Testis (tissue), 3 donors: ENCODE measurements around the gene IRX1. TPM values are rescaled to one million over a fixed set of nuclear protein-coding genes. Genes with fewer than 3 reads are reported as not detected.

Experiments used
- DNase-seq: peaks from one replicate; pipeline ENCODE4 v3.0.0-alpha.2; 2019
- H3K27ac ChIP-seq, 2 donors: fragments of 200-600 bp; sonication (generic); one replicate each; pipeline ENCODE4 v1.5.1; 2019
- H3K27me3 ChIP-seq: fragments of 200-600 bp; sonication (generic); one replicate; pipeline ENCODE4 v1.5.1; 2019
- H3K36me3 ChIP-seq: fragments of 200-600 bp; sonication (generic); one replicate; pipeline ENCODE4 v1.5.1; 2017; ENCODE audit warnings: low read depth; ENCODE audit errors: missing control alignments
- H3K4me1 ChIP-seq: fragments of 200-600 bp; sonication (generic); one replicate; pipeline ENCODE4 v1.5.1; 2019
- H3K4me3 ChIP-seq, 2 donors: fragments of 200-600 bp; sonication (generic); one replicate each; pipeline ENCODE4 v1.5.1; 2017 to 2019
- H3K9me3 ChIP-seq: fragments of 200-600 bp; sonication (generic); one replicate; pipeline ENCODE4 v1.5.1; 2017
- CTCF ChIP-seq, 3 experiments: fragments of 450-650 bp in 2 of 3; fragments of 200-600 bp in 1 of 3; sonication (generic) in 1 of 3; IDR thresholded peaks; one replicate each; pipeline ENCODE4 v1.5.1; 2016 to 2019; ENCODE audit warnings: antibody characterized with exemption in 3 of 3, mild to moderate bottlenecking in 2 of 3, moderate library complexity in 1 of 3
- POLR2A ChIP-seq: fragments of 450-650 bp; IDR thresholded peaks from one replicate; pipeline ENCODE4 v1.6.1; 2017; ENCODE audit warnings: antibody characterized with exemption, mild to moderate bottlenecking, moderate library complexity
- WGBS, 2 donors: methylation state at CpG; one replicate each; pipeline ENCODE4 v1.1.5; 2018; 5-methylcytosine and 5-hydroxymethylcytosine counted together
- intact Hi-C: fragments of 100-400 bp; cut with DNase I; formaldehyde crosslinking; loops from one replicate; pipeline ENCODE4 v1.15.1; 2023; ENCODE audit warnings: low total_unique reads
- polyA plus RNA-seq: library from polyadenylated mRNA; stranded (reverse); fragments of 350-450 nt; fragmentation: Illumina TruSeq; extraction: RNeasy Lipid Tissue Mini Kit (QIAGEN cat#74804); gene quantifications from one replicate; pipeline ENCODE4 v1.2.3, GENCODE V29; 2014; ENCODE audit warnings: low read depth, low replicate concordance; ENCODE audit not compliant: insufficient read depth
- total RNA-seq, 2 donors: library from RNA; depleted of rRNA; stranded (reverse); fragments of >200 nt; gene quantifications; one replicate each; pipeline ENCODE4 v1.2.3, GENCODE V29; 2016

Gene IRX1
- total and polyA plus RNA-seq, 3 donors from 2014 or later = 0.17 to 0.47 (median 0.19) TPM

DNA sequence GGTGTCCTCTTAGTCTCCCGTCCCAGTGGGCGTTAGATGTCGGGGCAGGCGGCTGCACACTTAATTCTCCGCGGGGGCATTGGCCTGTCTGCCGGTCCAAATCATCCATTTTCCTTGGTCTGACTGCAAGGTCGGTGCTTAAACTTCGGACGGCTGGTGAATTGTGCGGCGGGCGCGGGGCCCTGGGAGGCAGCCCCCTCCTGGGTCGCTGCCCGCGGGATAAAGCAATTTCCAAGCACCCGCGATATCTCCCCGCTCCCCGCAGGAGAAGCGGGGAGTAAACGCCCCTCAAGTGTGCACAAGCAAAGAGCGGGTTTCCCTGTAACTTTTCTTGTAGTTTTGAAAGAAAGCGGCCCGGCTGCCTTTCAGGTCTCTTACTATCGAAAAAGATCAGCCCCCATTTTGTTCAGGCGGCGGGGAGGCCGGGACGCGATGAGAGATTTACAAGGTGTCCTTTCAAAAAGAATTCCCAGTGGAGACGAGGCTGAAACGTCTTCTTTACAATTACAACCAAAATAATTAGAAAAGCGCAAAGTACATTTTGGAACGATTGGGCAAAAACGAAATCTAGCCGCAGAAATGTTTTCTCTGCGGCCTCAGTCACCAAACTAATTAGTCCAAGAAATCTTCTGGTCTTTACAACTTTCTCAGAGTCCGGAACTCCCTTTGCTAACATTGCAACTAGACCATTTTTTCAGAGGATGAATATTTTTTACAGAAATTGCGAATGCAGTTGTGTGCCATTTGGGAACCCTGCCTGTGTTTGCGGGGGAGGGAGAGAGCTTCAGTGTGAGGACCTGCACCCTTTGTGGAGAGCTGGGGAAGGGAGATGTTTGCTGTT, 1.8 kb downstream of the IRX1 start:
- H3K27ac ChIP-seq = no peak overlapping the region
- no peaks in the 10 kb centered on the region for H3K36me3 ChIP-seq

DNA sequence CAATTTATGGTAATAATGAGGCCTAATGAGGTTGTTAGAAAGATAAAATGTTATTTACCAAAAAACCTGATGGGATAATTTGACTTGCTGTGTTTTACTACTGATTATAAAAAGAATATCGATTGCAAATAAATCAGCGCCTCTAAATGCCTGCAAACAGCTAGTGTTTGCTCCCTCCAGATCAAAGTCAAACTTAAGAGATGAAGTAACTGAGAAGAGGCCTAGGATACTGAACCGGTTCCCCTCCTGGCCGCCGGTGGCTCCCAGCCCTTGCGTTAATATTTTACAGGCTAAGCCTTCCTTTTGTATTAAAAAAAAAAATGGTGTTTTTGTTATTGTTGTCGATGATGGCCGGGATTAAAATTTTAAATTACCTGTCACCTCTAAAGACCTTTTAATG, 2.6 kb downstream of the IRX1 start:
- no peak for DNase-seq
- TF ChIP-seq POLR2A (no peak), CTCF (IDR thresholded peaks at IDR 0.05) (no peak)
- WGBS, 2 donors = 21% methylated on average over 8 of the region's 8 CpGs
- Histone ChIP-seq H3K36me3 (no peaks in the 10 kb centered on the region), H3K27me3 (no peaks in the 10 kb centered on the region), H3K9me3 (no peaks in the 10 kb centered on the region), H3K27ac (no peak overlapping the region), H3K4me3 (no peak overlapping the region), H3K4me1 (peaks cover 11% of the 10 kb centered on the region)
- intact Hi-C loops = no loop called here

More for the DNA sequence above, 1.8 kb downstream of the IRX1 start:
- H3K9me3 ChIP-seq = no peaks in the 10 kb centered on the region
- H3K4me1 ChIP-seq = peaks cover 11% of the 10 kb centered on the region
- no peak for DNase-seq
- H3K4me3 ChIP-seq = no peak overlapping the region
- no peaks in the 10 kb centered on the region for H3K27me3 ChIP-seq
- 5 to 8% methylated on average over 32 to 42 of the region's 42 CpGs for WGBS, 2 donors
- TF ChIP-seq CTCF (IDR thresholded peaks at IDR 0.05) = no peak
- no peak for TF ChIP-seq POLR2A
- intact Hi-C loops = no loop called here

DNA sequence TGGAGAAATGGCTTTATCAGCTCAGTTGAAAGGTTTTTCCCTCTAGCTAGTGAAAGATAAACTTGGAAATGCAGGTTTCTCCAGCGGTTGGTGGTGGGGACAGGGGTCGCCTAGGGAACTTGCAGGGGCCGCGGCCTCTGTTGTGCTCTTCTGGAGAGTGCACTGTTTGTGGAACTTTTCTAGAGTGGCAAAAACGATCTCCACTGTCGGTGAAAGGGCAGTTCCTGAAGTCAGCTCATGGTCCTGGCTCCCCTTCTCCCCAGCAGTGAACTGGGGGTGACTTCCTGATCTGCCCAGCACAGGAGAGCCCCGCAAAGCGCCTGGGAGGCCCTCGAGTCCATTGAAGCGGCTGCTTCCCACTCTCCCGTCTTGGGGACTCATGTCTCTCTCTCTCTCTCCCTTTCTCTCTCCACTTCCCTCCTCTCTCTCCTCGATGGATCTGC, 3.2 kb downstream of the IRX1 start:
- H3K36me3 ChIP-seq = no peaks in the 10 kb centered on the region
- TF ChIP-seq POLR2A (no peak), CTCF (IDR thresholded peaks at IDR 0.05) (no peak)
- no peaks in the 10 kb centered on the region for H3K9me3 ChIP-seq
- no peak overlapping the region for H3K27ac ChIP-seq
- H3K27me3 ChIP-seq = no peaks in the 10 kb centered on the region
- intact Hi-C loops = no loop called here
- WGBS, 2 donors = 3 to 5% methylated on average over 12 of the region's 12 CpGs
- peaks cover 11% of the 10 kb centered on the region for H3K4me1 ChIP-seq
- H3K4me3 ChIP-seq = no peak overlapping the region
- no peak for DNase-seq

DNA sequence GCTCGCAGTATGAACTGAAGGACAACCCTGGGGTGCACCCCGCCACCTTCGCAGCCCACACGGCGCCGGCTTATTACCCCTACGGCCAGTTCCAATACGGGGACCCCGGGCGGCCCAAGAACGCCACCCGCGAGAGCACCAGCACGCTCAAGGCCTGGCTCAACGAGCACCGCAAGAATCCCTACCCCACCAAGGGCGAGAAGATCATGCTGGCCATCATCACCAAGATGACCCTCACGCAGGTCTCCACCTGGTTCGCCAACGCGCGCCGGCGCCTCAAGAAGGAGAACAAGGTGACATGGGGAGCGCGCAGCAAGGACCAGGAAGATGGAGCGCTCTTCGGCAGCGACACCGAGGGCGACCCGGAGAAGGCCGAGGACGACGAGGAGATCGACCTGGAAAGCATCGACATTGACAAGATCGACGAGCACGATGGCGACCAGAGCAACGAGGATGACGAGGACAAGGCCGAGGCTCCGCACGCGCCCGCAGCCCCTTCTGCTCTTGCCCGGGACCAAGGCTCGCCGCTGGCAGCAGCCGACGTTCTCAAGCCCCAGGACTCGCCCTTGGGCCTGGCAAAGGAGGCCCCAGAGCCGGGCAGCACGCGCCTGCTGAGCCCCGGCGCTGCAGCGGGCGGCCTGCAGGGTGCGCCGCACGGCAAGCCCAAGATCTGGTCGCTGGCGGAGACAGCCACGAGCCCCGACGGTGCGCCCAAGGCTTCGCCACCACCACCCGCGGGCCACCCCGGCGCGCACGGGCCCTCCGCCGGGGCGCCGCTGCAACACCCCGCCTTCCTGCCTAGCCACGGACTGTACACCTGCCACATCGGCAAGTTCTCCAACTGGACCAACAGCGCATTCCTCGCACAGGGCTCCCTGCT, 3.8 kb downstream of the IRX1 start:
- Histone ChIP-seq H3K4me3 (no peak overlapping the region), H3K27me3 (no peaks in the 10 kb centered on the region), H3K27ac (no peak overlapping the region), H3K4me1 (peaks cover 10% of the 10 kb centered on the region), H3K36me3 (no peaks in the 10 kb centered on the region), H3K9me3 (no peaks in the 10 kb centered on the region)
- DNase-seq = no peak
- WGBS, 2 donors = 3 to 4% methylated on average over 47 to 85 of the region's 86 CpGs
- intact Hi-C loops = no loop called here
- TF ChIP-seq CTCF (IDR thresholded peaks at IDR 0.05) = peak in 1 of 3 experiments; percentile 15
- no peak for TF ChIP-seq POLR2A
